Thyroid gland (tissue), 4 donors: ENCODE data around the gene BMPR1B. TPM values are rescaled to one million over a fixed set of nuclear protein-coding genes. Genes with fewer than 3 reads are reported as not detected.

ENCODE experiments used
- DNase-seq, 2 donors: peaks; one replicate each; pipeline ENCODE4 v3.0.0-alpha.2; 2019
- H3K27ac ChIP-seq, 3 donors: fragments of 200-600 bp; sonication (generic); 1 replicate in 2 of 3; 2 replicates in 1 of 3; pipeline ENCODE4 v1.5.1; 2016 to 2019; ENCODE audit warnings: mild to moderate bottlenecking in 1 of 3, moderate library complexity in 1 of 3
- H3K27me3 ChIP-seq: fragments of 200-600 bp; sonication (generic); one replicate; pipeline ENCODE4 v1.5.1; 2019
- H3K36me3 ChIP-seq, 2 donors: fragments of 200-600 bp; sonication (generic); one replicate each; pipeline ENCODE4 v1.5.1; 2016 to 2019
- H3K4me1 ChIP-seq, 2 donors: fragments of 200-600 bp; sonication (generic); one replicate each; pipeline ENCODE4 v1.5.1; 2017 to 2019
- H3K4me3 ChIP-seq, 3 donors: fragments of 200-600 bp; sonication (generic); replicated peaks in 1 of 3; 1 replicate in 2 of 3; 2 replicates in 1 of 3; pipeline ENCODE4 v1.5.1; 2016; ENCODE audit warnings: mild to moderate bottlenecking in 1 of 3
- H3K9me3 ChIP-seq: fragments of 200-600 bp; sonication (generic); one replicate; pipeline ENCODE4 v1.5.1; 2017
- CTCF ChIP-seq, 6 experiments: fragments of 200-600 bp in 3 of 6; fragments of 450-650 bp in 3 of 6; sonication (generic) in 3 of 6; IDR thresholded peaks; one replicate each; pipeline ENCODE4 v1.5.1; 2016 to 2019; ENCODE audit warnings: antibody characterized with exemption in 6 of 6, mild to moderate bottlenecking in 2 of 6, inconsistent platforms in 1 of 6, moderate library complexity in 1 of 6
- POLR2A ChIP-seq, 2 donors: fragments of 450-650 bp; IDR thresholded peaks; one replicate each; pipeline ENCODE4 v1.6.1; 2017; ENCODE audit warnings: antibody characterized with exemption in 2 of 2, mild to moderate bottlenecking in 2 of 2, moderate library complexity in 1 of 2
- WGBS, 2 donors: methylation state at CpG; one replicate each; pipeline ENCODE4 v1.1.5; 2017; 5-methylcytosine and 5-hydroxymethylcytosine counted together
- intact Hi-C: fragments of 100-400 bp; cut with DNase I; formaldehyde crosslinking; loops from one replicate; pipeline ENCODE4 v1.15.1; 2023
- total RNA-seq, 4 donors: library from RNA; depleted of rRNA; stranded (reverse); fragments of >200 nt; gene quantifications; one replicate each; pipeline ENCODE4 v1.2.3, GENCODE V29; 2016

BMPR1B gene
- total RNA-seq, 4 donors from 2014 or later, result 0.49 to 0.89 (median 0.76) TPM

- intact Hi-C loops, result no loop called here
- Histone ChIP-seq H3K36me3 (no peaks in the 10 kb centered on the region), H3K9me3 (no peaks in the 10 kb centered on the region), H3K4me1 (peaks cover 0 to 2% of the 10 kb centered on the region in 2 donors), H3K27ac (no peak overlapping the region), H3K27me3 (no peaks in the 10 kb centered on the region), H3K4me3 (no peak overlapping the region)
- DNase-seq, result no peak
- 93 to 94% methylated on average over 4 of the region's 4 CpGs for whole genome bisulfite sequencing, 2 donors
- TF ChIP-seq POLR2A (IDR thresholded peaks at IDR 0.05) (no peak), CTCF (IDR thresholded peaks at IDR 0.05) (no peak)
Measured at GRCh38 chr4:94762326-94762725, 4.6 kb downstream of the BMPR1B start.

- 81 to 88% methylated on average over 4 of the region's 4 CpGs for WGBS, 2 donors
- intact Hi-C loops, result no loop called here
- no peaks in the 10 kb centered on the region for H3K9me3 ChIP-seq
- no peak overlapping the region for H3K4me3 ChIP-seq
- TF ChIP-seq POLR2A (IDR thresholded peaks at IDR 0.05), result no peak
- TF ChIP-seq CTCF (IDR thresholded peaks at IDR 0.05), result no peak
- no peak overlapping the region for H3K27ac ChIP-seq
- H3K4me1 ChIP-seq, result no peaks in the 10 kb centered on the region
- H3K36me3 ChIP-seq, result no peaks in the 10 kb centered on the region
- DNase-seq, result no peak
- no peaks in the 10 kb centered on the region for H3K27me3 ChIP-seq
Measured at GRCh38 chr4:94763005-94763404, 5.2 kb downstream of the BMPR1B start.

GRCh38 chr4:94763500-94763899 lies 5.7 kb downstream of the BMPR1B start:
- no peaks in the 10 kb centered on the region for H3K36me3 ChIP-seq
- H3K27ac ChIP-seq, result no peak overlapping the region
- TF ChIP-seq POLR2A (IDR thresholded peaks at IDR 0.05) (no peak), CTCF (IDR thresholded peaks at IDR 0.05) (no peak)
- no peaks in the 10 kb centered on the region for H3K27me3 ChIP-seq
- no peak for DNase-seq
- WGBS, 2 donors, result 75 to 78% methylated on average over 3 of the region's 3 CpGs
- no peak overlapping the region for H3K4me3 ChIP-seq
- H3K4me1 ChIP-seq, result no peaks in the 10 kb centered on the region
- intact Hi-C loops, result no loop called here
- no peaks in the 10 kb centered on the region for H3K9me3 ChIP-seq

GRCh38 chr4:94764069-94764468 lies 6.3 kb downstream of the BMPR1B start:
- intact Hi-C loops, result no loop called here
- no peaks in the 10 kb centered on the region for H3K9me3 ChIP-seq
- 73 to 83% methylated on average over 2 of the region's 2 CpGs for WGBS, 2 donors
- no peak overlapping the region for H3K4me3 ChIP-seq
- H3K4me1 ChIP-seq, result no peaks in the 10 kb centered on the region
- no peaks in the 10 kb centered on the region for H3K36me3 ChIP-seq
- no peaks in the 10 kb centered on the region for H3K27me3 ChIP-seq
- TF ChIP-seq CTCF (IDR thresholded peaks at IDR 0.05) (no peak), POLR2A (IDR thresholded peaks at IDR 0.05) (no peak)
- no peak overlapping the region for H3K27ac ChIP-seq
- DNase-seq, result no peak

GRCh38 chr4:94765174-94765573 lies 7.4 kb downstream of the BMPR1B start:
- H3K27me3 ChIP-seq, result no peaks in the 10 kb centered on the region
- no peaks in the 10 kb centered on the region for H3K36me3 ChIP-seq
- H3K4me3 ChIP-seq, result no peak overlapping the region
- WGBS, 2 donors, result 77 to 87% methylated on average over 3 of the region's 3 CpGs
- H3K4me1 ChIP-seq, result no peaks in the 10 kb centered on the region
- no peak for DNase-seq
- intact Hi-C loops, result no loop called here
- no peak for TF ChIP-seq CTCF (IDR thresholded peaks at IDR 0.05)
- TF ChIP-seq POLR2A (IDR thresholded peaks at IDR 0.05), result no peak
- H3K9me3 ChIP-seq, result no peaks in the 10 kb centered on the region
- no peak overlapping the region for H3K27ac ChIP-seq
